ENCODE data around the gene ZFC3H1. TPM values are rescaled to one million over a fixed set of nuclear protein-coding genes. Genes with fewer than 3 reads are reported as not detected.

ZFC3H1 gene
- total RNA-seq, 1 experiment from 2014 or later = 13.4 TPM

DNA sequence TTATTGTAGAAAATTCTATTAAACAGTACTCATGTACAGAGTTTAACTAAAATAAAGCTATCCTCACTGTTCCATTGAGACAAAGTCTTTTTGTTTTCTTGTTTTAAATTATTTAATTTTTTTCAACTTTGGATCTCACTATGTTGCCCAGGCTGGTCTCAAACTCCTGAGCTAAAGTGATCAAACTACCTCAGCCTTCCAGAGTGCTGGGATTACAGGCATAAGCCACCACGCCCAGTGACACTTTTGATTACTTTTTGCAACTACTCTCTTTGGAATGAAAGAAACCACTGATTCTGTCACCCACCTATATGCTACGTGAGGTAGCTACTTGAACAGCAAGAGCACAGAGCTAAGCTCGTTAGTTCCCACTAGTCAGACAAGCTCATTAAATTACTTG lies 17.1 kb downstream of the ZFC3H1 start:
- no peak for DNase-seq (ENCODE audit: low read depth, low spot score)
- in situ Hi-C loops (cut with HindIII; ENCODE audit: low pct_unique_long_range_greater_than_20kb, low sequenced_read_pairs) = no loop called here

DNA sequence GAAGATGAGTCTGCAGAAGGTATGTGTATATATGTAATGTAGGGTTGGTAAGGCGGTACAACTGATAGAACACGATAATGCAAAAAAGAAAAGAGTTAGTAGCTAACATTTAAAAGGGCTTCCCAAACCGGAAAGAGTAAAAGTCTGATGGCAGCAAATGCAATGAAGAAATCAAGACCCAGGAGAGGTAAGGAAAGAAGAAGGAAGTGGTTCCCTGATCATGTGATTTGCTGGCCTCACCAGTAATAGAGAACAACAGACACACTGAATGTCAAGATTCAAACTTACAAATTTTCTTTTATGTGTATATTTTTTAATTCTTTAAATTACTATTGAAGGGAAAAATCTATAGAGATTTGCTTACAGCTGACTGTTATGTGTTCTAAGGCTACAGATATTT lies 18.4 kb downstream of the ZFC3H1 start:
- in situ Hi-C loops (cut with HindIII; ENCODE audit: low pct_unique_long_range_greater_than_20kb, low sequenced_read_pairs) = no loop called here
- DNase-seq (ENCODE audit: low read depth, low spot score) = peak; percentile 32

DNA sequence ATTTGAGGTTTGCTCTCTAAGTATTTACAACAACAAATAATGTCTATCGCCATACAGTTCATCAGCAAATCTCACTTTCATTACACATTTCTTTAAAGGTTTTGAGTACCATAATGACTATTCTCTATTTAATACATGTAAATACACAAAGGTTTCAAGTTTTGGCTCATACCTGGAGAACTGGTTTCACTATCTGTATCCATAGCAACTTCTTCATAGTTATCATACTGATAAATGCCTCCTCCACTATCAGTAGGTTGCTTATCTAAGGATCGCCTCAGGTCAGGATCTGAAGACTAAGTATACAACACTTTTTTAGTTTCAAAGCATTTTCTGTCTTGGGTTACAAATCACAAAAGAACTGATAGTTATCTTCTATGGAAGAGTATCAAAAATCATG lies 21.4 kb downstream of the ZFC3H1 start:
- no peak for DNase-seq (ENCODE audit: low read depth, low spot score)
- in situ Hi-C loops (cut with HindIII; ENCODE audit: low pct_unique_long_range_greater_than_20kb, low sequenced_read_pairs) = no loop called here

DNA sequence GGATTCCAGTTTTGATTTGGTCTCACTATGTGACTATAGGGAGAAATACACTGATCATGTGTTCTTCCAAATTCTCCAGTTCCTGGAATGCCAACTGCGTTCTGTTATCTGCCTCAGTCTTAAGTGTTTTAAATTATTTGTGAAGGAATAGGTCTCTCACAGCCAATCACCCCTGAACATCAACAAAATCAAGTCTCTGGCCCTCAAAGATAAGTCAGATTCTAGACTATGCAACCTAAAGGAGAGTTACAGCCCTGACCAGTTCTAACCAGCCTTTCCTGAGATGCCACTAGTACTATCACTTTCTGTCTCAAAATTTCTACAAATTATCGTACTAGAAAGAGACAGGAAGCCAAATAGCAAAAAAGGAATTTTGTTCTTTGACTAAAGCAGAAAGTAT lies 22.3 kb downstream of the ZFC3H1 start:
- in situ Hi-C loops (cut with HindIII; ENCODE audit: low pct_unique_long_range_greater_than_20kb, low sequenced_read_pairs) = no loop called here
- DNase-seq (ENCODE audit: low read depth, low spot score) = no peak

DNA sequence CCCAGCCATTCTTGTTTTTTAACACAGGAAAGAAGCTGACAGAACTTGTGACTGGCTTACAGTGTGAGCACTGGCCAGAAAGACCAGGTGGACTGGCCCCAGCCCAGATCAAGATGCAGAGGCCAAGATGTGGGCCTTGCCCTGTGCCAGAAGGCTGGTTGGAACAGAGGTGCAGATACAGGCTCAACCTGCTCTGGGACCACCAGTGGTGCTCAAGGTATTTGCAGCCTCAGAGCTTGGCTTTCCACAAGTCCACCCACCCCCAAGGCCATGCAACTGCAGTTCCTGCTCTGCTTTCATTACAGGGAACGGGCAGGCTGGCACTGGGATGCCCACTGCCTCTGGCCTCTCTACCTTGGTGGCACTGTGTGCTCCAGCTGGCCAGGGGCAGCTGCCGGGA lies 23.3 kb downstream of the ZFC3H1 start:
- in situ Hi-C loops (cut with HindIII; ENCODE audit: low pct_unique_long_range_greater_than_20kb, low sequenced_read_pairs) = no loop called here
- no peak for DNase-seq (ENCODE audit: low read depth, low spot score)

DNA sequence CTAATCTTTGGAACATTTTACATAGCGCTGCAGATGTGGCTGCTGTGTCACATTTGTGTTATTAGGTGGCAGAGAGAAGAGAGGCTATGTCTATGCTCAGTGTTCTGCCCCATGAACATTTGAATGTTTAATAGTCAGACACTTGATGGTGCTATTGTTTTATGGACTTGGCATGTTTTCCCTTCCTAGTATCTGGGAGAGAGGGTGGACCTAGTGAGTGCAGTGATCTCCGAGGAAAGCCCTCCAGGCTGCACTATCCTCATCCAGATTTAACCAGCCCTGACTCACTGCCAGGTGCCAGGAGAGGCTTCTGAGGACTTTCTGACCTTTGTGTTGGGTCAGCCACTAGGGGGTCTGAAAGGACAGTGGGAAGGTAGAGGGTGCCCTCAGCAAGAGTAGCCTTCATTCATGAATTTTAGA lies 24.3 kb downstream of the ZFC3H1 start:
- peak; percentile 52 for DNase-seq (ENCODE audit: low read depth, low spot score)
- in situ Hi-C loops (cut with HindIII; ENCODE audit: low pct_unique_long_range_greater_than_20kb, low sequenced_read_pairs) = no loop called here

DNA sequence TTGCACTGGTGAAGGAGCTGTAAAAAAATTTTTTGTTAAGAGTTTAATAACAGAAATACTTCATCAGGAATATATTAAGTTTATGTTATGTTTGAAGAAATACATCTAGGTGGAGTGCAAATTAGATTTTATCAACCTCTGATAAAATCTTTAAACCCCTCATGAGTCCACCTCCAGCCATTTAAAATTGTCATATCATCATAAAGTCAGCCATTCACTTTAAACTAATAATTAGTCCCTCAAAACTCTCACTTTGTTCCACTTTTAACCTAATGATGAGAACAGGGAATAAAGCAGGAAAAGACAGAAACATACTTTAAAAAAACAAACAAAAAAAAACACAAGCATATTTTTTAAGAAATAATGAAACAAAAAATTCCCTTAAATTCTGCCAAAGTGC lies 25.1 kb downstream of the ZFC3H1 start:
- in situ Hi-C loops (cut with HindIII; ENCODE audit: low pct_unique_long_range_greater_than_20kb, low sequenced_read_pairs) = no loop called here
- DNase-seq (ENCODE audit: low read depth, low spot score) = no peak

DNA sequence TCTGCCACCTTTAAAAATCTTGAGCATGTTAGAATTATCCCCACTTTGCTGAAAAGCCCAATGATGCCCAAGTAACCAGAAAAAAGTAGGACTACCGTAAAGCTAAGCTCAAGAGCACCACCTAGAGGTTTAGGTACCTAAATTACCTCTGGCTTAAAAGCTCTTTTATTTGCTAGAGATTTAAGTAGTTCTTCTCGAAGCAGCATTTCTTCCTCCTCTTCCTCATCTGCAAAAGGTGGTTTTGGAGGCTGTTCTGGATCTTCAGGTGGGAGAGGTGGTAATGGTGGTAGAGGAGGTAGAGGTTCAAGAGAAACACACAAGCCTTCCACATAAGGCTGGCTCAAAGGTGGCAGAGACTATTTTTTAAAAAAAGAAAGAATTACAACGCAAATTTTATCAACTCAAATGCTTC lies 26.9 kb downstream of the ZFC3H1 start:
- in situ Hi-C loops (cut with HindIII; ENCODE audit: low pct_unique_long_range_greater_than_20kb, low sequenced_read_pairs) = no loop called here
- peak; percentile 80 for DNase-seq (ENCODE audit: low read depth, low spot score)

DNA sequence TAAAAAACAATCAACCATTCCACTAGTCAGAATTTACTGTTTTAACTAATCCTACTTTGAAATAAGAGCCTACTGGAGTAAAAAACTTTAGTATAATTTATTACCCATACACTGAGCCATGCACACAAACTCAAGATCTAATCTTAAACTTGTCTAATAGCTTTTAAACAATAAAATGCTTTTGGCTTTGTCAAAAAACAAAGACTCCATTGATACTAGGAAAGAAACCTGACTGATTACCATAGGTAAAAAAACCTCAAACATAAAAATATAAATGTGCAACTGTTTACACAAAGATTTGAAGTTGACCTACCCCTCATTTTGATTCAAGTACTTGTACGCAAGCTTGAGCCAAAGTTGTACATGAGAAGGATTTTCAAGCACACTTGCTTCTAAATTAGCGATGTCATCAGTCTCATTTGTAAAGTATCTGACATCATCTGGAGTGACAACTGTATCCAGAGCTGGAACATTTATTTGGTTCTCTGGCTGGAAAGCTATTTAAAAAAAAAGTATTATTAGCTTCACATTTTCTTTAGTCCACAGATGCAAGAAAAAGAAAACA lies 36.1 kb downstream of the ZFC3H1 start:
- no peak for DNase-seq (ENCODE audit: low read depth, low spot score)
- in situ Hi-C loops (cut with HindIII; ENCODE audit: low pct_unique_long_range_greater_than_20kb, low sequenced_read_pairs) = no loop called here

DNA sequence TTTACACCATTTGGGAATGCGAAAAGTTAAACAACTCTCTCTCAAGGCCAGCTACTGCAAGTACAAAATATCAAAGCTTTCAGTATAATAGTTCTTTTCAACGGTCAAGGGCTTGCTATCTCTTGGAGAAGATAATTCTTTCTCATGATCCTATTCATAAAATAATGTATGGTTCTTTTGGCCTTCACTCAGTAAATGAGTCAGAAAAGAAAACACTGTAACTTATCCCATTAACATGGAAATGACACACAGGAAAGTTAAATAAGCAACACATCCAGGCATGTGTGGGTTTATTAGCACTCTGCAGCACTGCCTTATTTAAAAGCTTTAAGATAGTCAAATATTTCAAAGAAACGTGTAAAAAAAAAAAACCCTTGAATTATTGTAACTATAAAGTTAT lies 36.9 kb downstream of the ZFC3H1 start:
- peak; percentile 75 for DNase-seq (ENCODE audit: low read depth, low spot score)
- in situ Hi-C loops (cut with HindIII; ENCODE audit: low pct_unique_long_range_greater_than_20kb, low sequenced_read_pairs) = no loop called here

DNA sequence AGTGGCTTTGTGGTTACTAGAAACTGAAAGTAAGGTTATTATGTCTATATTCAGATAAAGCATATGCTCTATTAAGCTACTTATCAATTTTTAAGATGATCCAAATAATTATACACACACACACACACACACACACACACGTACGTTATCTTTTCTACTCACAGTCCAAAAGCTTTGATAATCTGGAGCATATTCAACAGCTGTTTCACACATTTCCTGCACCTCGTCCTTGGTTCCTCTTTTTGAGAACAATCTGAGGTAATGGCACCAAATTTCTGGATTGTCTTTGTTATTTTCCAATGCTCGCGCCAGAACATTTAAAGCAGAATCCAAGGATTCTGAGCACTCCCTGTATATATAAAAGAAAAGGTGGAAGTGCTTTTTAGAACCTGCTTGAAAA lies 37.5 kb downstream of the ZFC3H1 start:
- no peak for DNase-seq (ENCODE audit: low read depth, low spot score)
- in situ Hi-C loops (cut with HindIII; ENCODE audit: low pct_unique_long_range_greater_than_20kb, low sequenced_read_pairs) = no loop called here

DNA sequence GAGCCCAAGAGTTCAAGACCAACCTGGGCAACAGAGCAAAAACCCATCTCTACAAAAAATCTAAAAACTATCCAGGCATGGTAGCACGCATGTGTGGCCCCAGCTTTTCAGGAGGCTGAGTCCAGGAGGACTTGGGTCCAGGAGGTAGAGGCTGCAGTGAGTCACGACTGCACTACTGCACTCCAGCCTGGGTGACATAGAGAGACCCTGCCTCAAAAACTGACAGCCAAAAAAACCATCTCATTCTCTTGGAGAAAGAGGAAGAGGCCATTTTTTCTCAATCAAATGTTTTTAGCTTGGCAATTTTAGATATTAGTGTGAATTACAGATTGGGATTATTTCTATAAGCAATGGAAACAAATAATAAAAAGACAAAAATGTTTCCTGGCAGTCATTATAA lies 38.2 kb downstream of the ZFC3H1 start:
- in situ Hi-C loops (cut with HindIII; ENCODE audit: low pct_unique_long_range_greater_than_20kb, low sequenced_read_pairs) = no loop called here
- DNase-seq (ENCODE audit: low read depth, low spot score) = no peak

DNA sequence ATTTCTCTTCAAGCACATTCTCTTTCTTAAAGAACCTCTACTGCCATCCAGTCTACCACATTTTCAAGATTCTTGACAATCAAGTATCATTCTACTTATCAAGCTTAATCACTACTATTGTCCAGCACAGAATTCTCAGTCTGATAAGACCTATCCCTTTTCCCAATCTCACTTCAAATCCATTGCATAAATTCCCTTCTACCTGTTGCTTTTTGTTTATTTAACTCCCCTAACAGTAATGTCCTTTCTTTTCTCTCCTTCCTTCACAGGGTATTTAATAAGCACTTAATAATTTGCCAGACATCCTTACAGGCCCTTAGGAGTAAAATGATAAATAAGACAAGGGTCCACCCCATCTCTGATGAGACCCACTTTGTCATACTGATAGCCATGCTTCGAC lies 41.7 kb downstream of the ZFC3H1 start:
- DNase-seq (ENCODE audit: low read depth, low spot score) = no peak
- in situ Hi-C loops (cut with HindIII; ENCODE audit: low pct_unique_long_range_greater_than_20kb, low sequenced_read_pairs) = no loop called here

DNA sequence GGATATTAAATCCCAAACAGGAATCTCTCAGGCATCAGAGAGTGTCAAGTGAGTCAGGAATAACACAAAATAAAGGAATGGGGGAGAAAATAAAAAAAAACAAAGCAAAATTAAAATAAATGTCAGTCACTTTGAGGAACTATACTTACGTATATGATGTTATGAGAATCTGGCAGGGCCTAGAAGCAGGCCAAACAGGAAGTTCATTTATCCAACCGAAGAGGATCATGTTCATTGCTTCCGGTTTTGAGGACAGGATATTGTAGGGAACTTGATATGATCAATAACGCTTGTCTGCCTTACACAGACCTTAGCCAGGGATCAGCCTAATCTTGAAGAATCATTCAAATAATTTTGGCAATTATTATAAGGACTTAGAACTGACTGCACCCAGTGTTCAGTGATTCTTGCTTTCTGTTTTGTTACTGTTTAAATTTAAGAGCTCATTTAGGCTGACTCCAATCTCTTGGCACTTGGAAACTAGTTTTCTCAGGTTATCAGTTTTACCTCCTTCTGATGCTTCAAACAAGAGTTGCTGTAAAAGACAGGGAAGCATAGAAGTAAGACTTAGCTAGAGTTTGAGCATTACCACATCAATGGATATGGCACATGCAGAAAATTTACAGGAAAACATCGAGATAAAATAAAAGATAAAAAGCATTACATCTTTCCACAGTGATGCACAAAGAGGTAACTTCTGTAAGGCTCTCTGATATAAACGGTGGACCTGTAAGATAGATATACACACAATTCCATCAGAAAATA lies 53.4 kb downstream of the ZFC3H1 start:
- no peak for DNase-seq (ENCODE audit: low read depth, low spot score)
- in situ Hi-C loops (cut with HindIII; ENCODE audit: low pct_unique_long_range_greater_than_20kb, low sequenced_read_pairs) = no loop called here

DNA sequence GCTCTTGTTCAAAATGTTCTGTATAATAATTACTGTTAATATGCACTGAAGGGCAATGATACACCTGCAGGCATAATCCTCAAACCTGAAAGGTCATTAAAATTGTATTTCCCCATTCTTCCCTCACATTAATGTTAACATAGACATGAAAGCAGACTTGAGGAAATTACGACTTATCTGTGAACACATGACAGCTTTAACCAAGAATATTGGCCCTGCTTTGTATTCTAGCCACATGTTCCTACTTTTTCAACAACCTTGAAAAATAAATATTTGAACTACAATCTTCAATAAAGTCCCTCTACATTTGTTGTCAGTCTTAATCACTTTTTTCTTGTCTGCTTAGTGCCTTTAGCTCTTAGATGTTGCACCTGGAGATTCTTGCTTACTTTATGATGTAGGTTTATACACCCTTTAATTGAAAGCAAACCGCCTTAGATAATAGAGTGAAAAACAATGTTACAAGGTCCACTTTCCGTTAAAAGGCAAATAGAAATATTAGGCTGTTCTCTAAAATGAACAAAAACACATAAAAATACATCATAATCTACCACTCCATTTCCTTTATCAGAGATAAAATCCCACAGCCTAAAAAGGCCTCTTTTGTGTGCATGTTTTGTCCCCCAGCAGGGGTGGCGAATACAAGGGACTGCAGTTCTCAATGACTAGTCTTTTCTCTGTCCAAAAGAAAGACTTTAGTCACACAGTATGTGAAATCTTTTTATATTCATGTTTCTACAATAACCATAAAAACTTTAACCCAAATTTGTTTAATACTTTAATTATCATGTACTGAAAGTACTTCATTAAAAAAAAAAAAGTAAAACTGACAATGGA lies 55.9 kb downstream of the ZFC3H1 start:
- in situ Hi-C loops (cut with HindIII; ENCODE audit: low pct_unique_long_range_greater_than_20kb, low sequenced_read_pairs) = no loop called here
- DNase-seq (ENCODE audit: low read depth, low spot score) = peak; percentile 38

DNA sequence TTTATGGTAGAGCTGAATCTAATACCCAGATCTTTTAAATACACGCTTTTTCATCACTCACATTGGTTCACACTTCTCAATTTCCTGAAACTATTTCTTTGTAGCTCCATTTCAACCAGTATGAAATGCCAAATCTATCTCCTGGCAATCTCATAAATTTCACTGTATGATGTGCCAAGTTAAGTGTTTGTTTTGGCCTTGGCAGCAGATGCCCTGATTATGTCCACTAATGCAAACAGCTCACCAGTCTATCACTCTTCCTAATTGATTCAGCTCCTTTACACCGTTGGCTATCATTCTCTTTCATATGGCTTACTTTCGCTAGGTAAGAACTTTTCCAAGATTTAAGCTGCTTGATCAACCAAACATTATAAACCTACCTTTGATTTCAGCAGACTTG lies 58.6 kb downstream of the ZFC3H1 start:
- in situ Hi-C loops (cut with HindIII; ENCODE audit: low pct_unique_long_range_greater_than_20kb, low sequenced_read_pairs) = no loop called here
- DNase-seq (ENCODE audit: low read depth, low spot score) = no peak

DNA sequence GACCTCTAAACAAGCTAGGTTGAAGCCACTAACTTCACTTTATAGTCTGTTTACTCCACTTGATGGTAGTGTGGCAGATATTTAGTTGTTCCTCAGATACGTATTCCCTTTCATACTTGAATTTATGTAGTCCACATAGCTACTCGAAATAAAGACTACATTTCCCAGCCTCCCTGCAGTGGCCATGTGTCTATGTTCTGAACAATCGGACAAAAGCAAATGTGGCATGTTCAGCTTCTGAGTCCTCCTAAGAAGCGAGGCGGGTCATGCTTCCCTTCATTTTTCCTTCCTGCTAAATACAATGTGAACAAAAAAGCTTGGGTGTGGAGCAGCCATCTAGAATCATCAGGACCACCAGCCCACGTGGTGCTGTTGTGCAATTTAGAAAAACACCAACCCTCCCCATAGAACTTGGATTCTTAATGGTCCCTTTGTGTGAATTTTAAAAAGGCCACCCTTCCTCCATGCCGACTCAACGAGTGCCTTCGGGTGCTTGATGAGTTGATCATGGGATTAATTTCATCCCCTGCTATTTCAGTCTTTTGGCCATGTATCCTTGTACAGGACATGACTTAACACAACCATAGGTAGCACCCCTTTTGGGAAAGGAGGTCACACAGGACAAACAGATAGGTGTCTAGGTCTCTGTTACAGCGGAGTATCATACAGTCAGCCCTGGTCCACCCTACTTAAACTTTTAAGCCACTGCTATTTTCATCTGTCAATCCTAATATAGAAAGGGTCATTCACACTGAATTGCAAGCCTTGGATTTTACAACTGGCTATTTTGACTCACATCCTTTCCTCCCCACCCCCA lies 60.7 kb downstream of the ZFC3H1 start:
- DNase-seq (ENCODE audit: low read depth, low spot score) = peak; percentile 76
- in situ Hi-C loops (cut with HindIII; ENCODE audit: low pct_unique_long_range_greater_than_20kb, low sequenced_read_pairs) = no loop called here

DNA sequence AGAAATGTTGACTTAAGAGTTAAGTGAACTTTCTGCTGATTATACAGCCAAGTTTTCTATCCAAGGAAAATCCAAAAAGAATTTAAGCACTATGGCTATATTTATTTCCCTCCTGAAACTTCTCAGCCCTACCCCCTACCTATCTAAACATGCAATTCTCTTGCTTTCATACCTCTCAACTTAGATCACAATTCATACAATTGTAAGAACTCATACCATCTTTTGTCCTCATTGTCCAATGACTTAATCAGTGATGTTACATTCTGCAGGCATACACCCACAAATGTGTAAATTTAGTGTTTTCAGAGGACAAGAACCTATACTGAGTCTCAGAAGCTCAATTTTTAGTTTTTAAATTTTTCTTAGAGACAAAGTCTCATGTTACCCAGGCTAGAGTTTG lies 62.1 kb downstream of the ZFC3H1 start:
- DNase-seq (ENCODE audit: low read depth, low spot score) = no peak
- in situ Hi-C loops (cut with HindIII; ENCODE audit: low pct_unique_long_range_greater_than_20kb, low sequenced_read_pairs) = no loop called here

Data from SK-MEL-5 (cell line).